ENCODE results near the gene PRRX2.

PRRX2 gene

DNA sequence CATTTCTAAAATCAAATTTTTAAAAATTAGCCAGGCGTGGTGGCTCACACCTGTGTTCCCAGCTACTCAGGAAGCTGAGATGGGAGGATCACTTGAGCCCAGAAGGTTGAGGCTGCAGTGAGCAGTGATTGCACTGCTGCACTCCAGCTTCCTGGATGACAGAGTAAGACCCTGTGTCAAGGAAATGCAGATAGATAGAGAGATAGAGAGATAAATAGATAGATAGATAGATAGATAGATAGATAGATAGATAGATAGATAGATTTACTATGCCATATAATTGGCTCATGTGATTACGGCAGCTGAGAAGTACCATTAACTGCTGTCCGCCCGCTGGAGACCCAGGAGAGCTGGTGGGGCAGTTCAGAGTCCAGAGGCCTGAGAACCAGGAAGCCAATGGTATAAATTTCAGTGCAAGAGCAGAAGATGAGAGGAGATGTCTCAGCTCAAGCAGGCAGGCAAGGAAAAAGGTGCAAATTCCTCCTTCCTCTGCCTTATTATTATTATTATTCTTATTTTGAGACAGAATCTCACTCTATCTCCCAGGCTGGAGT lies 100.4 kb downstream of the PRRX2 start:
- DNase-seq, result no peak

DNA sequence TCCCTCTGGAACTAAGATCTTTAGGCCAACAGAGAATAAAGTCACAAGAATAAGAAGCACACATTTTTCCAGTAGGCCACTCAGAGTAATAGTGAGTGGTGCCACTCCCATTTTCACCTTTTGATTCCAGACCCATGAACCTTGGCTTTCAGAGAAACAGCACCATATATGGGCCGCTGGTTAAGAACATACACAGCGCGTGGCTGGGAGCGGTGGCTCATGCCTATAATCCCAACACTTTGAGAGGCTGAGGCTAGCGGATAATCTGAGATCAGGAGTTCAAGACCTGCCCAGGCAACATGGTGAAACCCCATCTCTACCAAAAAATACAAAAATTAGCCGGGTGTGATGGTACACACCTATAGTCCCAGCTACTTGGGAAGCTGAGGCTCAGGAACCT lies 103.0 kb downstream of the PRRX2 start:
- no peak for DNase-seq

DNA sequence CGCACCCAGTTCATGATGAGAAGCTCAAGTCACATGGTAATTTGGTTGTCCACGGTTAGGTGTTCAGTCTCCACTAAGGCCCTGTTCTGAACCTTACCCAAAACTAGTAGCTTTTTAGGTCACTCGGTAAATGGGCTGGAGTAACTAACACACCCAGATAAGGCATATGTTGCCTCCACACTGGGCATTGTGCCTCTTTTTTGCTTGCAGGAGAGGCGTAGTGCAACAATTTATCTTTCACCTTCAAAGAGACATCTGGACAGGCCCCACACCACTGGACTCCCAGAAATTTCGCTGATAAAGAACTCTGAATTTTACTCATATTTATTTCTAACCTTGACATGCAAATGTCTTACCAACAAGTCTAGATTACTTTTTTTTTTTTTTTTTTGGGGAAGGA lies 104.2 kb downstream of the PRRX2 start:
- no peak for DNase-seq

DNA sequence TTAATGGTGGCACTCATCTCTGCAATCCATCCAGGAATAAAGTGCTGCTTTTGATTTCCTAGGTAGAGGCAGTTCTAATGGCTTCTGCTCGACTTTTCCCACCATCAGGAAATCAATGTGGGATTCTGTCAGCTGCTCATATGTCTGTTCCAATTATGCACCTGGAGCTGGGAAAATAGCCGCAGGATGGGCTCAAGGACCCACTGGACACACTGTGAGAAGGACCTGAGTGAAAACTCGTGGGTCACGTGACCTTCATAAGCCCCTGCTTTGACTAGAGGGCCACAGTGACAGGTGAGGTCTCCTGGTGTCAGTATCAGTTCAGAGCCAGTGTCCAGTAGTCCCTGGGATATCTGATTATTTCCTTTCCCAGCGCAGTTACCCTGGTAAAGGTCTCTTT lies 105.3 kb downstream of the PRRX2 start:
- DNase-seq, result no peak

All from NCI-H510A (cell line).